Kidney (tissue), 14 donors: ENCODE measurements around the gene CRYBA4. TPM values are rescaled to one million over a fixed set of nuclear protein-coding genes. Genes with fewer than 3 reads are reported as not detected.
"Not testable (repeated sequence)": the region's sequence is repeated elsewhere in the genome, so short reads cannot be mapped to it uniquely, and the experiment has no call there.

Experiments used
- DNase-seq, 5 donors: peaks; one replicate each; pipeline ENCODE4 v3.0.0-alpha.2; 2013 to 2020
- FAIRE-seq: peaks from 2 replicates; lab custom pipeline; 2012; peaks lifted over from hg19 to GRCh38; lab: Jason Lieb, UNC
- H3K27ac ChIP-seq, 2 donors: one replicate each; pipeline ENCODE4 v1.7.0; 2013; ENCODE audit warnings: low read depth in 2 of 2, low read length in 2 of 2, inconsistent platforms in 1 of 2
- H3K27me3 ChIP-seq: one replicate; pipeline ENCODE4 v1.7.1; 2013; ENCODE audit warnings: low read length, inconsistent platforms; ENCODE audit not compliant: control insufficient read depth, insufficient read depth
- H3K36me3 ChIP-seq, 3 donors: one replicate each; pipeline versions ENCODE4 v1.7.0 to v1.7.1; 2013; ENCODE audit warnings: low read length in 3 of 3, control low read depth in 1 of 3, inconsistent platforms in 1 of 3; ENCODE audit not compliant: insufficient read depth in 3 of 3, control insufficient read depth in 2 of 3
- H3K4me1 ChIP-seq, 3 donors: one replicate each; pipeline versions ENCODE4 v1.7.0 to v1.7.1; 2013; ENCODE audit warnings: low read length in 3 of 3, inconsistent platforms in 1 of 3, low read depth in 1 of 3; ENCODE audit not compliant: control insufficient read depth in 2 of 3, insufficient read depth in 2 of 3
- H3K4me3 ChIP-seq, 3 donors: one replicate each; pipeline versions ENCODE4 v1.7.0 to v1.8.1; 2013; ENCODE audit warnings: low read length in 3 of 3, control low read depth in 1 of 3, inconsistent platforms in 1 of 3
- H3K9ac ChIP-seq, 3 donors: one replicate each; pipeline versions ENCODE4 v1.7.0 to v1.7.1; 2013; ENCODE audit warnings: low read length in 3 of 3, control low read depth in 1 of 3, inconsistent platforms in 1 of 3
- H3K9me3 ChIP-seq, 3 donors: one replicate each; pipeline versions ENCODE4 v1.7.0 to v1.7.1; 2013; ENCODE audit warnings: low read length in 3 of 3, control low read depth in 1 of 3, inconsistent platforms in 1 of 3; ENCODE audit not compliant: control insufficient read depth in 2 of 3, insufficient read depth in 1 of 3
- intact Hi-C: fragments of 100-400 bp; cut with DNase I; formaldehyde crosslinking; loops from one replicate; pipeline ENCODE4 v1.11.1; 2022
- polyA plus RNA-seq: library from polyadenylated mRNA; stranded (reverse); fragments of 350-450 nt; fragmentation: Illumina TruSeq; extraction: RNeasy Lipid Tissue Mini Kit (QIAGEN cat#74804); gene quantifications from one replicate; pipeline ENCODE4 v1.2.3, GENCODE V29; 2014; ENCODE audit warnings: low read depth, low replicate concordance; ENCODE audit not compliant: insufficient read depth
- total RNA-seq: library from RNA; stranded (reverse); fragmentation: NEBNext Ultra II Directional; extraction: Animal tissue kit (Norgen Biotek cat#: 25700); gene quantifications from one replicate; pipeline ENCODE4 v1.2.1, GENCODE V29; 2021
- TF ChIP-seq, protein P1 (sequence below): IDR thresholded peaks from 3 replicates; pipeline ENCODE4 v1.5.1; 2012; ENCODE audit warnings: mild to moderate bottlenecking, moderate library complexity, borderline replicate concordance; ENCODE audit not compliant: insufficient read depth; ENCODE audit errors: extremely low read depth
- donor health status: control.
- donor health status: control.
- donor health status: control.
- donor health status: control.
- donor health status: control.
- donor health status: DM: yes; HTN: yes; CAD: no.
- donor health status: Normal renal cell carcinoma (clear cell type).

Gene CRYBA4
- total and polyA plus RNA-seq, 2 donors from 2014 or later: 0.41 TPM; not detected in 1

- H3K4me1 ChIP-seq: no peaks in the 10 kb centered on the region
- DNase-seq (no peak), FAIRE-seq (no peak)
- no peak overlapping the region for H3K27ac ChIP-seq
- no peaks in the 10 kb centered on the region for H3K9me3 ChIP-seq
- intact Hi-C loops: no loop called here
- H3K4me3 ChIP-seq: no peak overlapping the region
- TF ChIP-seq, protein P1, sequence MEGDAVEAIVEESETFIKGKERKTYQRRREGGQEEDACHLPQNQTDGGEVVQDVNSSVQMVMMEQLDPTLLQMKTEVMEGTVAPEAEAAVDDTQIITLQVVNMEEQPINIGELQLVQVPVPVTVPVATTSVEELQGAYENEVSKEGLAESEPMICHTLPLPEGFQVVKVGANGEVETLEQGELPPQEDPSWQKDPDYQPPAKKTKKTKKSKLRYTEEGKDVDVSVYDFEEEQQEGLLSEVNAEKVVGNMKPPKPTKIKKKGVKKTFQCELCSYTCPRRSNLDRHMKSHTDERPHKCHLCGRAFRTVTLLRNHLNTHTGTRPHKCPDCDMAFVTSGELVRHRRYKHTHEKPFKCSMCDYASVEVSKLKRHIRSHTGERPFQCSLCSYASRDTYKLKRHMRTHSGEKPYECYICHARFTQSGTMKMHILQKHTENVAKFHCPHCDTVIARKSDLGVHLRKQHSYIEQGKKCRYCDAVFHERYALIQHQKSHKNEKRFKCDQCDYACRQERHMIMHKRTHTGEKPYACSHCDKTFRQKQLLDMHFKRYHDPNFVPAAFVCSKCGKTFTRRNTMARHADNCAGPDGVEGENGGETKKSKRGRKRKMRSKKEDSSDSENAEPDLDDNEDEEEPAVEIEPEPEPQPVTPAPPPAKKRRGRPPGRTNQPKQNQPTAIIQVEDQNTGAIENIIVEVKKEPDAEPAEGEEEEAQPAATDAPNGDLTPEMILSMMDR: no peak
- H3K9ac ChIP-seq: no peak overlapping the region
- H3K27me3 ChIP-seq: no peaks in the 10 kb centered on the region
- no peaks in the 10 kb centered on the region for H3K36me3 ChIP-seq
Observed at GRCh38 chr22:26612652-26613051, 9.1 kb upstream of the CRYBA4 start.

DNA sequence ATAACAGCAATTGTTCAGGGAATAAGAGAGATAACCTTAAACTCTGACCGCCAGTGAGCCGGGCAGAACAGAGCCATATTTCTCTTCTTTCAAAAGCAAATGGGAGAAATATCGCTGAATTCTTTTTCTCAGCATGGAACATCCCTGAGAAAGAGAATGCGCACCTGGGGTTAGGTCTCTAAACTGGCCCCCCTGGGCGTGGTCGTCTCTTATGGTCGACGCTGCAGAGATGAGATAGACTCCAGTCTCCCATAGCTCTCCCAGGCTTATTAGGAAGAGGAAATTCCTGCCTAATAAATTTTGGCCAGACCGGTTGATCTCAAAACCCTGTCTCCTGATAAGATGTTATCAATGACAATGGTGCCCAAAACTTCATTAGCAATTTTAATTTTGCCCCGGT, 8.0 kb upstream of the CRYBA4 start:
- H3K4me3 ChIP-seq, H3K4me1 ChIP-seq, H3K9me3 ChIP-seq, FAIRE-seq, H3K9ac ChIP-seq, H3K36me3 ChIP-seq, H3K27ac ChIP-seq, DNase-seq, intact Hi-C loops, H3K27me3 ChIP-seq: not testable (repeated sequence)

DNA sequence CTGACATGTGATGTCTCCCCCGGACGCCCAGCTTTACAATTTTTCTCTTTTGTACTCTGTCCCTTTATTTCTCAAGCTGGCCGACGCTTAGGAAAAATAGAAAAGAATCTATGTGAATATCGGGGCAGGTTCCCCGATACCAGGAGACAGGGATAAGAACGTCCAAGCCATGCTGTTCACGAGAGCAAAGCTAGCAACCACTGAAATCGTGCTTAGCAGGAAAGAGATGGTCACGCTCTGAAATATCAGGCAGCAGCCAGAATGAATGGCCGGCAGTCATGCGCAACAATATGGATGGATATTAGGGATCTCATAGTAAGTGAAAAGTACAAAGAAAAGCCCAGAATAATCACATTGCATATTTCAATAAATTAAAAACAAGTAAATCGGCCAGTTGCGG, 7.4 kb upstream of the CRYBA4 start:
- no peaks in the 10 kb centered on the region for H3K4me1 ChIP-seq
- no peaks in the 10 kb centered on the region for H3K36me3 ChIP-seq
- no peak for DNase-seq
- no peak overlapping the region for H3K9ac ChIP-seq
- no peak overlapping the region for H3K4me3 ChIP-seq
- H3K9me3 ChIP-seq: no peaks in the 10 kb centered on the region
- no peak for FAIRE-seq
- TF ChIP-seq, protein P1: no peak
- no peak overlapping the region for H3K27ac ChIP-seq
- H3K27me3 ChIP-seq: no peaks in the 10 kb centered on the region
- intact Hi-C loops: no loop called here

DNA sequence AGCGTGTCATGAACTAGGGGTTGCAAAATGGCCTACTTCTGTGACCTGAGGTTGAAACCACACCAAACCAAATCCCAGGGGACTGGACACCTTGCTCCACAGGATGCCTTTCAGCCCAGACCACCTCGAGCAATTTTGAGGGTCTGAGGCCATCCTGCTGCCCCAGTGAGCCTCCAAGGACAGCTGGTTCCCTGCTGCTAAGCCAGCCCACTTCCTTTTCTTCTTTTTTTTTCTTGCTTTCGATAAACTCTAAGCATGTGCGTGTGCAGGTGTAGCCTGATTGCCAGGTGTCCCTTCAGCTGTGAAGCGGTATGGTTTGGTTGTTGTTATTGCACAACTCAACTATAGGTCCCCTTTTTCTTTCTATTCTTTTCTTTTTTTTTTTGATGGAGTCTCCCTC, 6.6 kb upstream of the CRYBA4 start:
- H3K36me3 ChIP-seq: no peaks in the 10 kb centered on the region
- no peak overlapping the region for H3K27ac ChIP-seq
- intact Hi-C loops: no loop called here
- no peak overlapping the region for H3K9ac ChIP-seq
- FAIRE-seq: no peak
- no peak overlapping the region for H3K4me3 ChIP-seq
- H3K9me3 ChIP-seq: no peaks in the 10 kb centered on the region
- DNase-seq: no peak
- TF ChIP-seq, protein P1: no peak
- no peaks in the 10 kb centered on the region for H3K27me3 ChIP-seq
- no peaks in the 10 kb centered on the region for H3K4me1 ChIP-seq
